Spleen (tissue), 7 donors: Measurements from ENCODE around the gene CSMD2.

Experiments used
- CTCF ChIP-seq, 11 experiments: fragments of 200-600 bp in 7 of 11; fragments of 450-650 bp in 4 of 11; sonication (generic) in 4 of 11; IDR thresholded peaks in 8 of 11; conservative IDR thresholded peaks in 3 of 11; 1 replicate in 7 of 11; 2 replicates in 4 of 11; pipeline versions ENCODE4 v1.4.0 to v1.8.0; 2016 to 2021; ENCODE audit warnings: antibody characterized with exemption in 11 of 11, inconsistent platforms in 4 of 11, mild to moderate bottlenecking in 1 of 11
- POLR2A ChIP-seq, 3 donors: fragments of 450-650 bp; IDR thresholded peaks; one replicate each; pipeline ENCODE4 v1.5.1; 2017; ENCODE audit warnings: antibody characterized with exemption in 3 of 3, mild to moderate bottlenecking in 1 of 3
- POLR2AphosphoS5 ChIP-seq, 3 donors: sonication (generic); formaldehyde crosslinking; IDR thresholded peaks; one replicate each; pipeline ENCODE4 v1.5.1; 2017; ENCODE audit warnings: antibody characterized with exemption in 3 of 3
- donor health status: DM: no; HTN: no; CAD: no; lungs with moderate emphysema.
- donor health status: DM: no; HTN: no; CAD: no.
- donor health status: DM: no; HTN: no; CAD: no.

- TF ChIP-seq POLR2A (IDR thresholded peaks at IDR 0.05) (no peak), CTCF (IDR thresholded peaks at IDR 0.05 in 8 of 11, conservative IDR thresholded peaks at IDR 0.05 in 3 of 11) (no peak), POLR2AphosphoS5 (IDR thresholded peaks at IDR 0.05) (no peak)
Measured at GRCh38 chr1:33718186-33718585, 446.8 kb downstream of the CSMD2 start.
